Right kidney (tissue), 1 donor: ENCODE results near the gene OSBPL5.

Source experiments
- DNase-seq: peaks from one replicate; pipeline ENCODE4 v3.0.0-alpha.2; 2016

The OSBPL5 gene

DNA sequence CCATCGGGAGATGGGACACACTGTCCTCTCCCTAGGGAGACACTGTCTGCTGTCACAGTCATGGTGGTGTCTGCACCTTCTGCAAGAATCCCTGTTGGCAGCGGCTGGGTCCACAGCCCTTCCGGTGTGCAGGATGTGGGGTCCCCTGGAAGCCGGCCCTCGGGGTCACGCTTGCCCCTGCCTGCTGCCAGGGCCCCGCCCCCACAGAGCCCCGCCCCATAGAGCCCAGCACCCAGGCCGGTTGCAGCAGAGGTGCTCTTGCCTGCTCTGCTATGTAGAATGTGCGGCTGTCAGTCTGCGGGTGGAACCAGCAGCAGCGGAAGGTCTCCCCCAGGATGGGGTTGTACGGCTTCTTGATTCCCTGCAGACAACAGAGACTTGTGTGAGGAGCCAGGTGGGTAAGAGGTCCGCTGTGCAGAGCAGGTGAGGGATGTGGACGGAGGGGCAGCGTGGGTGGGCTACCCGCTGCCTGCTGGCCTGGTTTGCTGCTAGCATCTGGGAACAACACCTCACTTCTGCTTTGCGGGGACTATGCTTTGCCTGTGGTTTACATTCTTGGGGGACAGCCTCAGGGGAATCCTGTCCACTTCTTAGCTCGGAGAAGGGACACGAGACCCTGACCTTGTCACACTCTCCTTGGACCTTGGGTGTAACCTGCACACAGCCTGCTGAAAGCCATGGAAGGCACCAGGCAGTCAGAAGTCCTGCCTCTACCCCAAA lies 63.0 kb downstream of the OSBPL5 start:
- DNase-seq, result no peak

DNA sequence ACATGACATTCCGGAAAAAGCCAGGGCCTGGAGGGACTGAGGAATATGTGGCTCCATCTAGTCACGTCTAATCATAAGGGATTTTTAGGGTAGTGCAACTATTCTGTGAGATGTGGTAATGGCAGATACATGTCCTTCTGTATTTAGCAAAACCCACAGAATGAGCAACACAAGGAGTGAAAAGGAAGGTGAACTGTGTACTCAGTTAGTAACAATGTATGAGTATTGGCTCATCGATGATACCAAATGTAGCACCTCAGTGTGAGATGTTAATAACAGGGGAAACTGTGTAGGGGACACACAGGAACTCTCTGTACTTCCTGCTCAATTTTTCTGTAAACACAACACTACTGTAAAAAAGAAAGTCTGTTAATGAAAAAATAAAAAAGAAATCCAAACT lies 65.9 kb downstream of the OSBPL5 start:
- no peak for DNase-seq

- no peak for DNase-seq
These were observed 68.1 kb downstream of the OSBPL5 start for GRCh38 chr11:3096909-3097530.

DNA sequence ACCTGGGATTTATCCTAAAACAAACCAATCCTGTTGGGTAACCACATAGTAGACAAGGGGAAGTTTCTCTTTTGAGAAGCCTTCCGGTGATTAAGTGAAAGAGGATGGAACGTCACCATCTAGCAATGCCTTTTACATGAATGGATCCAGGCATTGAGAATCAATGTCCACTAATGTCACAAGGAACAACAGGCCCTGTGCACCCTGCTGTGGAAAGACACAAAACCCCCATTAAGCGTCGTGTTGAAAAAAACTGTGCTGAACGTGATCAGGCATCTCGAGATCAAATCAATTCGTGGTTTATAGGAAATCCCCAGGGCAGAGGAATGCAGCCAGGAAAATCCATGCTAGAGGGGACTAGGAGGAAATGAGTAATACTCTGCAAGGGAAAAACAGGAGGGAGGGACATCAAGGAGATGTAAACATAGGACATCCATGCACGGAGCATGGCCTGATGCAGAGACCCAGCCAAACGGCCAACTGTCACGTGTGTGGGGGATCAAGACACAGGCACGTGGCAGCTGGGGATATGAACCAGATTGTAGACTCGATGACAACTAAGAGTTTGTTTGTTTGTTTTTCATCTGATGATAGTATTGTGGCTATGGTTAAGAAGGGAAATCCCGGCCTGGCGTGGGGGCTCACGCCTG lies 69.3 kb downstream of the OSBPL5 start:
- DNase-seq, result no peak

DNA sequence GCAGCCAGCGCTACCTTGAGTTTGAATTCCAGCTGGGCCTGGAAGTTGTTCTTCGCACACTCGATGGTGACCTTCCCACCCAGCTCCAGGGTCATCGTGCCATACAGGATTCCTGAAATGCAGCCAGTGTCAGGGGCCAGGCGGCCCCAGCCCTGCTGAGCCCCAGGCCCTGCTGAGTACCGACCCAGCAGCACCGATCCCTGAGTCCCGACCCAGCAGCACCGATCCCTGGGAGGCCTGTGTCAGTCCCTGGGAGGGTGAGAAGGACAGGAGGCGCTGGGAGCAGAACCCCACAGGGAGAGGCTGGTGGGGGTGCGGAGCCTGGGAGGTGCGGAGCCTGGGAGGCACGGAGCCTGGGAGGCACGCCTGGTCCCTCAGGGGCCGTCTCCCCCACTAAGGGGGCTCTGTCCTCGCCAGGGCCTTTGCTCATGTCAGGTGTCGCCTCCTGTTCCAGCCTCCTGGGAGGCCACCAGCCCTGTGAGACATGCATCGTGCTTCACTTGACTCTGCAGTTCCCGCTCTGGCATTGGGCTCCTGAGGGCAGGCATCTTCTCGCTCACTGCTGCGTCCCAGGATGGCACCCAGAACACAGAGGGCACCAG lies 70.8 kb downstream of the OSBPL5 start:
- DNase-seq, result no peak

DNA sequence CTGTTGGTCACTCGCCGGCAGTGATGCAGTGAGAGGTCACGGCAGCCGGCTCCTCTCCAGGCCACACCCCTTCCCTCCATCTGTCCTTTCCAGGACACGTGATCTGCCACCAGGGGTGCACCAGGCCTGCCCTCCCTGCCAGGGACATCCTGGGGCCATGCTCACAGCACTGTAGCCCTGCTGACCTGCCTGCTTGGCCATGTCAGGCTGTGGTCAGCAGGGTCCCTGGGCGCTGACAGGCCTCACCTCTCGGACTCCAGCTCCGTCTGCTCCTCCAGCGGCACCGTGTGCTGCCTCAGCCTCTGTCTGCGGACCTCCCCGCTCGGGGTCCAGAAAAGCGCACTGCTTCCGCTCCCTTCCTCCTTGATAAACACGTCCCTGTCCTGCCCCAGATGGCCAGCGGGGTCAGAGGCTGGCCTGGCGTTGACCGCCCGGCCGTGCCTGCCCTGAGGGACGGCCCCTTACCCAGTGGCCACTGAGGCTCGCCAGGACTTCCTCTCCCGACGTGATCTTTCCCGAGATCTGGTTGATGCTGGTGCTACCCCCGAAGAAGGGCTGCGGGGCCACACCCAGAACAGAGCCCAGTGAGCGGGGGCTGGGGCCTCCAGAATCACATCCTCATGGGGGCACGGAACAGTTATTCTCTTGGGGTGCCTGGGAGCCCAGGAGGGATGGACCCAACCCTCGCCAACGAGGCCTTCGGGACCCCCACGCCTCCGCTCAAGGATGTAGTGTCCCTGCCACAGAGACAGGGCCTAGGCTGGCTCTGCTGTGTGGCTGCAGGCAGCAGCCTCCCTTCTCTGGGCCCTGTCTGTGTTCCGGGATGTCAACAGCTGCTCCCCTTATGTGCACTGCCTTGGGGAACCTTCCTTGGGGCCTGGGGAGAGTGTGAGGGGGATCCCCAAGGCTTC lies 71.6 kb downstream of the OSBPL5 start:
- no peak for DNase-seq

- DNase-seq, result no peak
These were observed 72.4 kb downstream of the OSBPL5 start for GRCh38 chr11:3092603-3093141.

DNA sequence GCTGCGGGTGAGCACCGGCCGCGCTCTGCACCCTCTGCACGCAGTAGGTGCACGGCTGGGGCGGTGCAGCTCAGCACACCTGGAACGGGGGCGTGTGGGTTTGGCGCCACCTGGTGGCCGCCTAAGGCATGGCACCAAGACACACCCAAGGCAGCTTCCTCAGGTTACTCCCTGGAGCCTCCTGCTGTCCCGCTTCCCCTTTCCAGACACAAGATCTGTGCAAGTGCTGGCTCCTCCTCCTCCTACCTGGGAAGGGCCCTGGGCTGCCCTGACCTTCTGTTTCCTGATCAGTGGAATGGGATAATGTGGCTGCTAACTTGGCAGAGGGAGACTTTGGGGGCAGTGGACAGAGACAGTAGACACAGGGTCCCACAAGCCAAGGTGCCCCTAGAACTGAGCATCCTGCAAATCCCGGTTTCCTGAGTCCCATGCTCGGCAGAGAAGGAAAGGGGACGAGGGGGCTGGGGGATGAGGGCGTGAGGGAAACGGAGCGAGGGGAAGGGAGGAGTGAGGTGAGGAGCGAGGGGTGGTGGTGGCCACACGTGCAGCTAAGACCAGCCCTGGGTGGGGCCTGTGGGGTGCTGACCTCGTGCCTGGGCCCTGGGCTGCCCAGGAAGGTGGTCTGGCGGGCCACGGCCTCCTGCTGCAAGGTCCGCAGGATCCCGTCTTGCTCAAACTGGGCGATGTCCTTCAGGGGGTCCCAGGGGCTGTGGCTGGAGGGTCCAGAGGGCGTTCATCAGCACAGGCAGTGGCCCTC lies 73.1 kb downstream of the OSBPL5 start:
- peak; percentile 64 for DNase-seq

DNA sequence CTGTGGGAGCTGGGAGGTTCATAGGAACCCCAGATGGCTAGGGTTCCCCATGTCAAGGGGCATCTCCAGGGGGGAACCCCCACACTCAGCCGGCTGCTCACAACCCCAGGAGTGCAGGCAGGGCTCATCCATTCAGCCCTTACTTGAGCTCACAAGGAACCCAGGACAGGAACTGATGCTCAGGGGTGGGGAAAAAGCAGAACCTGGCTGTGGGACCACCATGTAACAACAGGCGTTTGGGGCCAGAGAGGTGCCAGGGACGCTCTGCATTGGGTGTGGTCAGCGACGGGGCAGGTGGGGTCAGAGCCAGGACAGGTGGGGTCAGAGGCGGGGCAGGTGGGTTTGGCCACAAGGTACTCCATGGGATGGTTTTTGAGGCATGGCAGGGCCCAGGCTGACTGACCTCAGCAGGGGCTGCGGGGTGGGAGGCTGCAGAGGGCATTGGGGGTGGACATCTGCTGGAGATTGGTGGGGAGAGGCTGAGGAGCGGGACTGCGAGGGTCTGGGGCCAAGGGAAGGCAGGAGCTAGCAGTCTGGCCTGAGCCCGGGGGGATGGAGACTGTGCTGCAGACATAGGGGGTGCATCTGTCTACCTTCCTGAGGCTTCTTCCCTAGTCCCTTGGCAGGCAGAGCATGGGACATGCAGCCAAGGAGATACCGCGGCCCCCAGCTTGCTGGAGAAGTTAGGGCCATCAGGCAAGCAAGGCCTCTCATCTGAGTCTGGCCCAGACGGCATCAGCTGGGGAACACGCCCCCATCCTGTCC lies 73.8 kb downstream of the OSBPL5 start:
- no peak for DNase-seq

- no peak for DNase-seq
These were observed 74.8 kb downstream of the OSBPL5 start for GRCh38 chr11:3090096-3090901.

GRCh38 chr11:3089236-3090061 lies 75.7 kb downstream of the OSBPL5 start:
- DNase-seq, result no peak

DNA sequence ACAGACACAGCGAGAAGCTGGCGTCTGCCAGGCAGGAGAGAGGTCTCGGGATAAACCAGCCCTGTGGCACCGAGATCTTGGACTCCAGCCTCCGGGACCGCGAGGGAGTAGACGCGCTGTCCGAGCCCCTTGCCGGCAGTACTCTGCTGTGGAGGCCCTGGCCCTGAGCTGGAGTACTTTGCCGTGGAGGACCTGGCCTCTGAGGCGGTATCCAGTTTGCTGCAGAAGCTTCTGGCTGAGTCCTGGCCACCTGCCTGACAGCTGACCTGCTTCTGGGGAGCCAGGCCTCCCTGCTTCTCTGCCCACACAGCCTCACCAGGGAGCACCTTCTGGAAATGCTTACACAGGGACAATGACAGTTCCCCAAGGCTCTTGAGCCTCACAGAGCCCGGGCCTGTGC lies 76.3 kb downstream of the OSBPL5 start:
- no peak for DNase-seq

- no peak for DNase-seq
These were observed 77.0 kb downstream of the OSBPL5 start for GRCh38 chr11:3087821-3088800.

GRCh38 chr11:3087373-3087772 lies 77.7 kb downstream of the OSBPL5 start:
- no peak for DNase-seq

DNA sequence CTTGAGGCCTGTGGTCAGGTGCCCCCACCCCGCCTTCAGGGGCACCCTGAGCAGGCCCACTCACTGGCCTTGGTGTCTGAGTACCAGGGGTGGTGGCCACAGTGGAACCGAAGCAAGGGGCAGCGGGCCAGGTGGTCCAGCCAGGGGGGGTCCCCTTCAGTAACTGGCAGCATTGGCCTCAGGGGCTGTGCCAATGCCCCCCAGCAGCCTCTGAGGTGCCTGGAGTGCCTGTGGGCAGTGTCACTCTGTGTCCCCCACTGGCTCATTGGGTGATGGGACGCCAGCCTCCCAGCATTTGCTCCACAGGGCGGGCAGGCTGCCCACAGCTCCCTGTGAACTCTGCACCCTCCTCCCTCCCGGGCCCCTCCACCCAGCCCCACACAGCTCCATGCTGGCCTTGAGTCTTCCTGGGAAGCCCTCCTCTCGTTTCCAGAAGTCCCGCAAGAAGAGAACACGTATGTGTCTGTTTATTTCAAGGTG lies 78.4 kb downstream of the OSBPL5 start:
- no peak for DNase-seq

GRCh38 chr11:3086114-3086513 lies 79.0 kb downstream of the OSBPL5 start:
- no peak for DNase-seq

DNA sequence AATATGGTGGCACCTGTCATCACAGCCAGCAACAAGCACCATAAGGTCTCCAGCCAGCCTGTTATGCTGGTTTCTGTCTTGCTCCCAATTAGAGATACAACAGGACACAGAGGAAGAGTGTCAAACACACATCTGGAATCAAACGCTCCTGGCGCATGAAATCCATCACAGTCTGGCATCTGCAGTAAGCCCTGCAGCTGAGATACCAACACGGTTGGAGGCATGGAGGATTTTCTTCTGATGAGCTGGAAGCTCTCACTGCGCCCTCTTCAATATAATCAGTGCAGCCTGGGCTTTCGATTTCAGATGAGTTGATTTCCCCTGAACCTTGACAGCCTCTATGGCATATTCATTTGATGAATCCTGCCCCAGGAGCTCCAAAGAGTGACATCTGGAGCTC lies 80.1 kb downstream of the OSBPL5 start:
- no peak for DNase-seq
